ENCODE measurements around the gene OSBP.

OSBP gene

DNA sequence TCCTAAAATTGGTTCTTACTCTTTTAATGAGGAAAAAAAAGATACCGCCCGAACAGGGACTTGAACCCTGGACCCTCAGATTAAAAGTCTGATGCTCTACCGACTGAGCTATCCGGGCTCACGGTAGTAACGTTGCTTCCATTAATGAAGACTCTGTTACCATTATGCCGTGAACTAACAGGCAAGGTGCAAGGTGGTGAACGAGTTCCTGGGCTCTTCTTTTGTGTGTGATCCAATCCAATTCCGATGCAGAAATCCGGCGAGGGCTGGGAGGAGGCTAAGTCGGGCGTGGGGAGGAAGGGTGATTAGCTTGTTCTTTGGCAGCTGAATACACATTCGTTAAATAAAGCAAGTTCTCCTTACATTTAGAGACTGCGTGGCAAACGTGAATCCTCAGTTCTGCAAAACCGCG is 55.3 kb downstream of the OSBP start:
- CTCF ChIA-PET: no interaction called here
- DNase-seq (ENCODE audit: extremely low spot score): no peak
- no peak for TF ChIP-seq ARNT (IDR thresholded peaks at IDR 0.05)
- no peak for TF ChIP-seq FOXM1 (IDR thresholded peaks at IDR 0.05; ENCODE audit: borderline replicate concordance)
- no peak for TF ChIP-seq CTBP1 (IDR thresholded peaks at IDR 0.05; ENCODE audit: borderline replicate concordance)
- no peak for TF ChIP-seq BHLHE40 (IDR thresholded peaks at IDR 0.05; ENCODE audit: borderline replicate concordance)
- TF ChIP-seq, protein P1, sequence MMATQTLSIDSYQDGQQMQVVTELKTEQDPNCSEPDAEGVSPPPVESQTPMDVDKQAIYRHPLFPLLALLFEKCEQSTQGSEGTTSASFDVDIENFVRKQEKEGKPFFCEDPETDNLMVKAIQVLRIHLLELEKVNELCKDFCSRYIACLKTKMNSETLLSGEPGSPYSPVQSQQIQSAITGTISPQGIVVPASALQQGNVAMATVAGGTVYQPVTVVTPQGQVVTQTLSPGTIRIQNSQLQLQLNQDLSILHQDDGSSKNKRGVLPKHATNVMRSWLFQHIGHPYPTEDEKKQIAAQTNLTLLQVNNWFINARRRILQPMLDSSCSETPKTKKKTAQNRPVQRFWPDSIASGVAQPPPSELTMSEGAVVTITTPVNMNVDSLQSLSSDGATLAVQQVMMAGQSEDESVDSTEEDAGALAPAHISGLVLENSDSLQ (IDR thresholded peaks at IDR 0.05): no peak
- no peak for TF ChIP-seq SUZ12 (IDR thresholded peaks at IDR 0.05)
- peak; percentile 25; the same call in 1 of the 2 replicates for TF ChIP-seq ELF4 (IDR thresholded peaks at IDR 0.05)
- TF ChIP-seq TARDBP (IDR thresholded peaks at IDR 0.05): 0 out of 2 replicates have a peak, but pooled peaks have one; percentile 26
- TF ChIP-seq FOXK2 (IDR thresholded peaks at IDR 0.05): no peak
- no peak for TF ChIP-seq LEF1 (IDR thresholded peaks at IDR 0.05; ENCODE audit: borderline replicate concordance)
- 0 out of 2 replicates have a peak, but pooled peaks have one; percentile 54 for TF ChIP-seq ZNF384 (IDR thresholded peaks at IDR 0.05)
- TF ChIP-seq FOXA1 (IDR thresholded peaks at IDR 0.05): no peak
- POLR2A ChIA-PET: interaction anchor here (0.7 to 1.5 kb wide), 7 partner anchors 8 to 571 kb away, joined by 3 to 9 read pairs (median 6); partner anchors contain the start of genes OSBP and PATL1

DNA sequence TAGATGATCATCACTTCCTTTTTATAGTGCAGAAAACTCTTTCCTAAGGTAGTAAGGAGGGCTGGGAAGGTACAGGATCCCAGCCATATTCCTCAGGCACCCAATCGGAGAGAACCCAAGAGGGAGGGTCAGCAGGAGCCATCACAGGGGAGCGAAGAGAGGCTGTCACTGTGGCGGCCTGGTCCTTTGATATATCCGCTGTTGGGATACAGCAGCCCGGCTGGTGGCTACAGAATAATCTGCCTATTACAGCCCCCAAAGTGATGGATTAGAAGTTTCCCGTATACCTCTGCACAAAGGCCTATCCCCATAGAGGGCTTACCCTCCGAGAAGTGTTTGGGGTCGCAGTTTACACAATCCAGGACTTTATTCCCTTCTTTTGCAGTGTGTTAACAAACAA is 55.7 kb downstream of the OSBP start:
- DNase-seq (ENCODE audit: extremely low spot score): no peak
- CTCF ChIA-PET: no interaction called here
- POLR2A ChIA-PET: interaction anchor here (0.7 to 1.5 kb wide), 5 partner anchors 8 to 571 kb away, joined by 3 to 9 read pairs (median 4); partner anchors contain the start of genes OSBP and PATL1
- no peak for TF ChIP-seq FOXM1 (IDR thresholded peaks at IDR 0.05; ENCODE audit: borderline replicate concordance)
- TF ChIP-seq TARDBP (IDR thresholded peaks at IDR 0.05): no peak

DNA sequence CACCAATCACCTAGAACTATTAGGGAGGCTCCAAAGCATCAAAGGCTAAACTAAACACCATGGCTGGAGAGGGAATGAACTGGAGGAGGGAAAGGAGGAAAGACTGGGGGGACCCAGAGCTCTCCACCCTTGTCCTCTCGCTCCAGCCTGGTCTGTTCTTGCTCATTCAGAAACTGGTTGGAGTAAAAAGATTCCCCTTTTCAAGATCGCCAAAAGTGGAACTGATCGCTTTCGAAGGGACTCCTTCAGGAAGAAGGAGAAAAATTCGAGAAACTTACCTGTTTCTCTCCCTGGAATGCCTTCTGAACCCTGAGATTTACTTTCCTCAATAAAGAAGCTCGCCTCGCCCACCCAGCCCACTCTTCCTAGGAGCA is 57.3 kb downstream of the OSBP start:
- ChIA-PET POLR2A (interaction anchor here (1.9 kb wide), 1 partner anchor 9 kb away, joined by 6 read pairs; no protein-coding TSS in a partner anchor), CTCF (interaction anchor here (0.9 kb wide), 1 partner anchor 9 kb away, joined by 7 read pairs; no protein-coding TSS in a partner anchor)
- no peak for DNase-seq (ENCODE audit: extremely low spot score)
- no peak for TF ChIP-seq CTBP1 (IDR thresholded peaks at IDR 0.05; ENCODE audit: borderline replicate concordance)
- no peak for TF ChIP-seq ZNF384 (IDR thresholded peaks at IDR 0.05)
- TF ChIP-seq, protein P1 (IDR thresholded peaks at IDR 0.05): no peak
- TF ChIP-seq BHLHE40 (IDR thresholded peaks at IDR 0.05; ENCODE audit: borderline replicate concordance): no peak
- TF ChIP-seq ELF4 (IDR thresholded peaks at IDR 0.05): no peak
- no peak for TF ChIP-seq FOXM1 (IDR thresholded peaks at IDR 0.05; ENCODE audit: borderline replicate concordance)
- no peak for TF ChIP-seq SP1 (IDR thresholded peaks at IDR 0.05)
- TF ChIP-seq ARNT (IDR thresholded peaks at IDR 0.05): no peak
- TF ChIP-seq HDGF (IDR thresholded peaks at IDR 0.05; ENCODE audit: borderline replicate concordance): no peak
- TF ChIP-seq LEF1 (IDR thresholded peaks at IDR 0.05; ENCODE audit: borderline replicate concordance): no peak
- TF ChIP-seq TARDBP (IDR thresholded peaks at IDR 0.05): no peak
- no peak for TF ChIP-seq L3MBTL2 (conservative IDR thresholded peaks at IDR 0.05)
- no peak for TF ChIP-seq SUZ12 (IDR thresholded peaks at IDR 0.05)
- TF ChIP-seq FOXA1 (IDR thresholded peaks at IDR 0.05): no peak

DNA sequence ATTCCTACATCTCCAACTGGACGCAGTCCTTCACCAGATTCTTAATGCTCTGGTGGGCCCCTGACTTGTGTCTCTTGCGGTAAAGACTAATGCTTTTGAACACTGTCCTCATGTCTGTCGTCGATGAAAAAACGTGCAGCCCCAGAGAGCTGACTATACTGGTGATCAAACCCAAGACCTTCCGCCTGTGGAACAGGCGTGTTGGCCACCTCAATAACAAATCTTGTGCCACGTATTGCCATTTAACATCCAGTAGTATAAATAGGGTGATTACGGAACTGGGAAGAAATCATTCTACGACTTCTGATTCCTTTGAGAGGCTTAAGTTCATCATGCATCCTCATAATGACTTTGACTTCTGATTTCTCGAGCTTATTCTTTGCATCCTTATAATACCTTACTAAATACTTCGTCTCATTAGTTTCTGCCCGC is 58.6 kb downstream of the OSBP start:
- TF ChIP-seq L3MBTL2 (conservative IDR thresholded peaks at IDR 0.05) (peak; percentile 54), FOXK2 (IDR thresholded peaks at IDR 0.05) (no peak)
- ChIA-PET CTCF (no interaction called here), POLR2A (interaction anchor here (0.5 to 1.8 kb wide), 5 partner anchors 9 to 117 kb away, joined by 3 to 7 read pairs (median 5); partner anchors contain the start of gene PATL1)
- DNase-seq (ENCODE audit: extremely low spot score): no peak

DNA sequence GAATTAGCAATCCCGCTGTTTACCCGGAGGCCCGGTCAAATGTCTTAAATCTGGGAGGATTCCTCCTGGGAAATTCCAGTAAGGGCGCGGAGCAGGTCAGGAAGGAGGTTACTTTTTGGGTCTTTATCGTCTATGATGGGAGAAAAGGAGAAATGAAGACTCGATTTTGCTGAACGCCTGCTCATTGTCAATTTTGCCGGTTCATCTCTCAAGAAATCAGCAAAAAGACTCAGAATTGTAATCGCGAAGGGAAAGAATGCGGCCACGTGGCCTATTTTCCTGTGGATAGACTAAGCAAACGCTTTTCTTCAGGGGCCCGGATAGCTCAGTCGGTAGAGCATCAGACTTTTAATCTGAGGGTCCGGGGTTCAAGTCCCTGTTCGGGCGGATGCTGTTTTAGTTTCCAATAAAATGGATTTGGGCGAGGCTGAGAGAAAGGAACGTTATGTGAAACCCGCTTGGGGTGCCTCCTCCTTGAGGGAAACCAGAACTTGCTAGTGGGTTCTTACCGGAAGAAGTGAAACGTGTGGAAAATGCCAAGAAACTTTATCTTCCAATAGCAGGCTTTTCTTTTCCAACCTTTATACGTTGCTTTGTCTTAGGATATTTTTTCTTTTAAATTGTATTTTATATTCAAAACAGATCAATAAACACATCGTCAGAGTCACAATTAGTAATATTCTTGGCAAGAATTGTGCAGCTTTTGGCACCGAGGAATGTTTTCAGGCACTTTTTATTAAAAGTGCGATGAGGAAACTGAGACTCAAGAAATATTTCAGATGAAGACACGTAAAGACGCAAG is 59.3 kb downstream of the OSBP start:
- TF ChIP-seq FOXM1 (IDR thresholded peaks at IDR 0.05; ENCODE audit: borderline replicate concordance) (no peak; the same call in 1 of the 2 replicates), ARNT (IDR thresholded peaks at IDR 0.05) (no peak), ZNF384 (IDR thresholded peaks at IDR 0.05) (no peak; the same call in 1 of the 2 replicates), L3MBTL2 (conservative IDR thresholded peaks at IDR 0.05) (peak; percentile 80)
- no peak for DNase-seq (ENCODE audit: extremely low spot score)
- ChIA-PET POLR2A (interaction anchor here (0.5 to 1.8 kb wide), 6 partner anchors 10 to 118 kb away, joined by 3 to 7 read pairs (median 5); partner anchors contain the start of genes OSBP and PATL1), CTCF (no interaction called here)

DNA sequence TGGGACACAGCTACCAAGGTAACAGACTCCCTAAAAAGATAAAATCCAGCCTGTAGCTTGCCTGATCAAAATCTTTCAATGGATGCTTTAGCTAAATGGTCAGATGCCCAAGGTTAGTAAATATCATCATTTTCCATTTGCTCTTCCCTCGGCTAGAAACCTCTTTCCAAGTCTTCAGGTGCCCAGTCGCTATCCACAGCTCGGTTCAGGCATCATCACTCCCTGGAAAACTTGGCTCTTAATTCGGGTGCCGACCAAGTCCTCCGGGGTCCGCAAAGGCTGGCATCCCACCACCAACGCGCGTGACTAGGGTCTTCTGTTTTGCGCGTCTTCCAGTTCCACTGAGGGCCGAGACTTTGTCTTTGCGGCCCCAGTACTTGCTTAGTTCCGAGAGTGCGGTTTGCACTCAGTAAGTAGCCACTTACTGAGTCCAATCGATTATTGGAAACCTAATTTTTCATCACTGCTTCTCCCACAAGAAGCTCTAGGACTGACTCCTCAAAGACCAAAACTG is 59.9 kb downstream of the OSBP start:
- DNase-seq (ENCODE audit: extremely low spot score): no peak
- no peak for TF ChIP-seq L3MBTL2 (conservative IDR thresholded peaks at IDR 0.05)
- no peak for TF ChIP-seq FOXA1 (IDR thresholded peaks at IDR 0.05)
- ChIA-PET CTCF (interaction anchor here (0.7 kb wide), 1 partner anchor 292 kb away, joined by 4 read pairs; no protein-coding TSS in a partner anchor), POLR2A (interaction anchor here (1.2 to 1.8 kb wide), 4 partner anchors 18 to 113 kb away, joined by 4 to 7 read pairs (median 5); partner anchors contain the start of genes OSBP and PATL1)

DNA sequence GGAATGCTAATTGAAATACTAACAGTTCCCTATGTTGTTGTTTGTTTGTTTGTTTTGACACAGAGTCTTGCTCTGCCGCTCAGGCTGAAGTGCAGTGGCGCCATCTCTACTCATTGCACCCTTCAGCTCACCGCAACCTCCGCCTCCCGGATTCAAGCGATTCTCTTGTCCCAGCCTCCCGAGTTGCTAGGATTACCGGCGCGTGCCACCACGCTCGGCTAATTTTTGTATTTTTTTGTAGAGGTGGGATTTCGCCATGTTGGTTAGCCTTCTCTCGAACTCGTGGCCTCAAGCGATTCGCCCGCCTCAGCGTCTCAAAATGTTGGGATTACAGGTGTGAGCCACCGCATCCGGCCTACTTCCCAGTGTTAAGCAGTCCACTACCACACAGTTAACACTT is 62.3 kb downstream of the OSBP start:
- TF ChIP-seq ELF4 (IDR thresholded peaks at IDR 0.05): no peak
- no peak for TF ChIP-seq ZNF384 (IDR thresholded peaks at IDR 0.05)
- no peak for TF ChIP-seq FOXA1 (IDR thresholded peaks at IDR 0.05)
- no peak for TF ChIP-seq FOXK2 (IDR thresholded peaks at IDR 0.05)
- no peak for TF ChIP-seq FOXM1 (IDR thresholded peaks at IDR 0.05; ENCODE audit: borderline replicate concordance)
- TF ChIP-seq L3MBTL2 (conservative IDR thresholded peaks at IDR 0.05): no peak
- TF ChIP-seq TARDBP (IDR thresholded peaks at IDR 0.05): no peak
- TF ChIP-seq, protein P1 (IDR thresholded peaks at IDR 0.05): no peak
- DNase-seq (ENCODE audit: extremely low spot score): no peak
- POLR2A ChIA-PET: interaction anchor here (0.8 to 1.3 kb wide), 2 partner anchors 10 to 116 kb away, joined by 3 read pairs; partner anchors contain the start of gene PATL1
- CTCF ChIA-PET: no interaction called here
